ENCODE measurements around the gene CCDC107. TPM values are rescaled to one million over a fixed set of nuclear protein-coding genes. Genes with fewer than 3 reads are reported as not detected.

Gene CCDC107
- total RNA-seq, 1 experiment from 2014 or later: 34.9 TPM

DNA sequence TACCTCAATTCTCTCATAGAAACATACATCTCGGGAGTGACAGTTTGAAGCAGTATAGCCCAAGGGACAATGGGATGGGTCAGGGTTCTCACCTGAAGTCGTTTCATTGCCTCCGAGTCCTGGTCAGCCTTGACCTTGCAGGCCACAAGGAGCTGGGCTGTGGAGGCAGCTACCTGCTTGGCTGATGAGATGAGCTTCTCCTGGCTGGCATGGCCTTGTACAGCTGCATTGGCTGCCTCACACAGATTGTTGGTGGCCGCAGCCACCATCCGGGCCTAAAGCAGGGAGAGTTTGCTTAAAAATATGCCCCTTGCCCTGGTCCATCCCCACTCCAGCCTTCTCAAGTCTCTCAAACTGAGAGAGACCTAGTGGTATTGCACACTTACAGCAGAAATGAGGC is 40.1 kb downstream of the CCDC107 start:
- DNase-seq (no peak), ATAC-seq (no peak)
- POLR2A ChIA-PET (ENCODE audit: unreplicated experiment): no interaction called here
- no peak overlapping the region for H3K4me2 ChIP-seq (ENCODE audit: low read length)
- CTCF ChIA-PET: no interaction called here
- H3K4me1 ChIP-seq (ENCODE audit: insufficient read depth, low read length): peaks cover 12% of the 10 kb centered on the region
- H3K36me3 ChIP-seq (ENCODE audit: low read depth, low read length): peaks cover 33% of the 10 kb centered on the region
- no peak for TF ChIP-seq CTCF (conservative IDR thresholded peaks at IDR 0.05; ENCODE audit: low read depth, low read length)
- TF ChIP-seq EZH2phosphoT487 (IDR thresholded peaks at IDR 0.05; ENCODE audit: borderline replicate concordance, low read length): no peak
- no peak for TF ChIP-seq EZH2 (IDR thresholded peaks at IDR 0.05; ENCODE audit: low read length, unreplicated experiment)
- no peaks in the 10 kb centered on the region for H3K27me3 ChIP-seq (ENCODE audit: low read length)
- no peak overlapping the region for H3K27ac ChIP-seq (ENCODE audit: low read length)
- H3F3A ChIP-seq (ENCODE audit: low read length, unreplicated experiment): no peaks in the 10 kb centered on the region
- BruUV-seq (replicated peaks): no TSS peak
- no peaks in the 10 kb centered on the region for H4K20me1 ChIP-seq (ENCODE audit: low read length)
- no peaks in the 10 kb centered on the region for H3K9me3 ChIP-seq (ENCODE audit: low read length)
- H2AFZ ChIP-seq (ENCODE audit: low read length): no peak overlapping the region
- no peaks in the 10 kb centered on the region for H3K79me2 ChIP-seq (ENCODE audit: low read length)
- H3K4me3 ChIP-seq (ENCODE audit: low read length): no peak overlapping the region
- no peak overlapping the region for H3K9ac ChIP-seq (ENCODE audit: low read length)
- intact Hi-C loops (cut with micrococcal nuclease): loop anchor here (5.0 kb wide), 1 partner anchor 41 kb away; the partner anchor contains the start of genes CCDC107 and RMRP
- no peaks in the 10 kb centered on the region for H3K9me2 ChIP-seq (replicated peaks; ENCODE audit: low read length)

GRCh38 chr9:35700031-35700430 is 41.9 kb downstream of the CCDC107 start:
- TF ChIP-seq CTCF (conservative IDR thresholded peaks at IDR 0.05; ENCODE audit: low read depth, low read length) (no peak), EZH2 (IDR thresholded peaks at IDR 0.05; ENCODE audit: low read length, unreplicated experiment) (no peak), EZH2phosphoT487 (IDR thresholded peaks at IDR 0.05; ENCODE audit: borderline replicate concordance, low read length) (no peak)
- Histone ChIP-seq H3K9me3 (ENCODE audit: low read length) (no peaks in the 10 kb centered on the region), H3K9ac (ENCODE audit: low read length) (no peak overlapping the region), H3K27ac (ENCODE audit: low read length) (no peak overlapping the region), H4K20me1 (ENCODE audit: low read length) (no peaks in the 10 kb centered on the region), H3K79me2 (ENCODE audit: low read length) (no peaks in the 10 kb centered on the region), H3K27me3 (ENCODE audit: low read length) (no peaks in the 10 kb centered on the region), H3K36me3 (ENCODE audit: low read depth, low read length) (peaks cover 45% of the 10 kb centered on the region), H2AFZ (ENCODE audit: low read length) (no peak overlapping the region), H3K4me3 (ENCODE audit: low read length) (no peak overlapping the region), H3K4me2 (ENCODE audit: low read length) (no peak overlapping the region), H3K9me2 (replicated peaks; ENCODE audit: low read length) (no peaks in the 10 kb centered on the region), H3K4me1 (ENCODE audit: insufficient read depth, low read length) (peaks cover 12% of the 10 kb centered on the region), H3F3A (ENCODE audit: low read length, unreplicated experiment) (no peaks in the 10 kb centered on the region)
- no TSS peak for BruUV-seq (replicated peaks)
- ChIA-PET CTCF (no interaction called here), POLR2A (ENCODE audit: unreplicated experiment) (no interaction called here)
- ATAC-seq: no peak
- intact Hi-C loops (cut with micrococcal nuclease): no loop called here
- no peak for DNase-seq

DNA sequence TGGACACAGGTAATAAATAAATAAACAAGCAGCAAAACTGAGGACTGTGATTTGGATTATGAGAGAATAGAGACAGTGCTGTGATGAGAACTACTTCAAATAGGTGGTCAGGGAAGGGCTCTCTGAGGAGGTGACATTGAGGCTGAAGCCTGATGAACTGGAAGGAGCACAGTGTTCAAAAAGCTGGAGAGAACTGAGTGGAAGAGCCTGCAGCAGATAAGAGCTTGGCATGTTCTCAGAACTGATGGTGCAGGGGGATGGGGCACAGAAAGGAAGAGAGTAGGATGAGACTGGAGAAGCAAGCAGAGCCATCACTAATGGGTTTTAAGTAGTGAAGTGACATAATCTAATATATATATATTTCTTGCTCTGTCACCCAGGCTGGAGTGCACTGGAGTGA is 42.9 kb downstream of the CCDC107 start:
- Histone ChIP-seq H3K9me3 (ENCODE audit: low read length) (no peaks in the 10 kb centered on the region), H4K20me1 (ENCODE audit: low read length) (no peaks in the 10 kb centered on the region), H3K4me2 (ENCODE audit: low read length) (no peak overlapping the region), H3K27ac (ENCODE audit: low read length) (no peak overlapping the region), H3F3A (ENCODE audit: low read length, unreplicated experiment) (no peaks in the 10 kb centered on the region), H3K27me3 (ENCODE audit: low read length) (no peaks in the 10 kb centered on the region), H2AFZ (ENCODE audit: low read length) (no peak overlapping the region), H3K9ac (ENCODE audit: low read length) (no peak overlapping the region), H3K36me3 (ENCODE audit: low read depth, low read length) (peaks cover 50% of the 10 kb centered on the region), H3K4me3 (ENCODE audit: low read length) (no peak overlapping the region), H3K79me2 (ENCODE audit: low read length) (no peaks in the 10 kb centered on the region), H3K9me2 (replicated peaks; ENCODE audit: low read length) (no peaks in the 10 kb centered on the region), H3K4me1 (ENCODE audit: insufficient read depth, low read length) (peaks cover 8% of the 10 kb centered on the region)
- no TSS peak for BruUV-seq (replicated peaks)
- no peak for TF ChIP-seq CTCF (conservative IDR thresholded peaks at IDR 0.05; ENCODE audit: low read depth, low read length)
- no peak for TF ChIP-seq EZH2phosphoT487 (IDR thresholded peaks at IDR 0.05; ENCODE audit: borderline replicate concordance, low read length)
- TF ChIP-seq EZH2 (IDR thresholded peaks at IDR 0.05; ENCODE audit: low read length, unreplicated experiment): no peak
- ATAC-seq: no peak
- CTCF ChIA-PET: no interaction called here
- POLR2A ChIA-PET (ENCODE audit: unreplicated experiment): no interaction called here
- intact Hi-C loops (cut with micrococcal nuclease): no loop called here
- DNase-seq: no peak

All from PC-3 (cell line).